Stomach smooth muscle (tissue), 2 donors: Measurements from ENCODE around the gene LSM2.
"Not testable (repeated sequence)": the region's sequence is repeated elsewhere in the genome, so short reads cannot be mapped to it uniquely, and the experiment has no call there.

ENCODE experiments used
- H3K27ac ChIP-seq: one replicate; pipeline ENCODE4 v1.7.0; 2013; ENCODE audit warnings: mild to moderate bottlenecking, low read length, inconsistent platforms
- H3K27me3 ChIP-seq, 2 donors: one replicate each; pipeline ENCODE4 v1.7.0; 2013; ENCODE audit warnings: low read length in 2 of 2; ENCODE audit not compliant: insufficient read depth in 2 of 2, control insufficient read depth in 1 of 2
- H3K36me3 ChIP-seq, 2 donors: one replicate each; pipeline ENCODE4 v1.7.0; 2013; ENCODE audit warnings: low read length in 2 of 2; ENCODE audit not compliant: control insufficient read depth in 2 of 2, insufficient read depth in 2 of 2
- H3K4me1 ChIP-seq: one replicate; pipeline ENCODE4 v1.7.0; 2013; ENCODE audit warnings: low read length; ENCODE audit not compliant: control insufficient read depth, insufficient read depth
- H3K4me3 ChIP-seq, 2 donors: one replicate each; pipeline ENCODE4 v1.7.0; 2013; ENCODE audit warnings: low read length in 2 of 2
- H3K9ac ChIP-seq, 2 donors: one replicate each; pipeline ENCODE4 v1.7.0; 2013; ENCODE audit warnings: low read length in 2 of 2, mild to moderate bottlenecking in 1 of 2
- H3K9me3 ChIP-seq, 2 donors: one replicate each; pipeline ENCODE4 v1.7.0; 2013; ENCODE audit warnings: low read length in 2 of 2; ENCODE audit not compliant: control insufficient read depth in 2 of 2
- donor health status: healthy.
- donor health status: Pancreatic carcinoma.

The LSM2 gene

GRCh38 chr6:31815025-31815838 is 8.5 kb upstream of the LSM2 start, which contains the start of the genes HSPA1A and HSPA1L:
Gene HSPA1A, plus strand, starts transcription at chr6:31815543. Its CDS starts 214 bp downstream, at chr6:31815757.
Gene HSPA1L, minus strand, starts transcription at chr6:31815283. Its CDS starts 3,311 bp downstream, at chr6:31811972.
- Histone ChIP-seq H3K4me3 (peak within 1 kb of the TSS; percentile 77 to 86), H3K27ac (peak within 1 kb of the TSS; percentile 98), H3K36me3 (no peaks in the 10 kb centered on the region), H3K9me3 (peaks cover 0 to 4% of the 10 kb centered on the region in 2 donors), H3K4me1 (peaks cover 7% of the 10 kb centered on the region), H3K9ac (peak within 1 kb of the TSS; percentile 82 to 87), H3K27me3 (no peaks in the 10 kb centered on the region)

GRCh38 chr6:31814677-31815024 is 7.9 kb upstream of the LSM2 start:
- H3K4me3 ChIP-seq, result peak overlapping the region; percentile 56 to 86
- H3K9ac ChIP-seq, result peak overlapping the region; percentile 36 to 70
- H3K27ac ChIP-seq, result peak overlapping the region; percentile 98
- peaks cover 7% of the 10 kb centered on the region for H3K4me1 ChIP-seq
- H3K27me3 ChIP-seq, result no peaks in the 10 kb centered on the region
- H3K36me3 ChIP-seq, result no peaks in the 10 kb centered on the region
- peaks cover 0 to 4% of the 10 kb centered on the region in 2 donors for H3K9me3 ChIP-seq

GRCh38 chr6:31813465-31813849 is 6.7 kb upstream of the LSM2 start:
- H3K9me3 ChIP-seq, result peaks cover 0 to 4% of the 10 kb centered on the region in 2 donors
- H3K27me3 ChIP-seq, result no peaks in the 10 kb centered on the region
- no peaks in the 10 kb centered on the region for H3K36me3 ChIP-seq
- H3K4me1 ChIP-seq, result peaks cover 7% of the 10 kb centered on the region
- peak overlapping the region; percentile 84 for H3K27ac ChIP-seq
- peak overlapping the region in 1 of 2 donors; percentile 44 for H3K4me3 ChIP-seq
- H3K9ac ChIP-seq, result peak overlapping the region; percentile 69

GRCh38 chr6:31811645-31812044 is 4.9 kb upstream of the LSM2 start:
- Histone ChIP-seq H3K9me3 (no peaks in the 10 kb centered on the region), H3K27me3 (no peaks in the 10 kb centered on the region), H3K4me1 (peaks cover 8% of the 10 kb centered on the region), H3K36me3 (no peaks in the 10 kb centered on the region), H3K4me3 (no peak overlapping the region), H3K27ac (no peak overlapping the region), H3K9ac (no peak overlapping the region)

- not testable (repeated sequence) for H3K9ac ChIP-seq, H3K36me3 ChIP-seq
- peaks cover 12% of the 10 kb centered on the region for H3K4me1 ChIP-seq
Observed at GRCh38 chr6:31808599-31808998, 1.8 kb upstream of the LSM2 start.

GRCh38 chr6:31805939-31806469 is 762 bp downstream of the LSM2 start:
- no peaks in the 10 kb centered on the region for H3K27me3 ChIP-seq
- H3K4me1 ChIP-seq, result peaks cover 12% of the 10 kb centered on the region
- no peaks in the 10 kb centered on the region for H3K9me3 ChIP-seq
- peak overlapping the region; percentile 96 for H3K27ac ChIP-seq
- peak overlapping the region; percentile 73 to 86 for H3K9ac ChIP-seq
- H3K4me3 ChIP-seq, result peak overlapping the region; percentile 60 to 84
- peaks cover 0 to 2% of the 10 kb centered on the region in 2 donors for H3K36me3 ChIP-seq

More at GRCh38 chr6:31808599-31808998, 1.8 kb upstream of the LSM2 start:
- not testable (repeated sequence) for H3K27ac ChIP-seq, H3K4me3 ChIP-seq, H3K9me3 ChIP-seq, H3K27me3 ChIP-seq

GRCh38 chr6:31801031-31801927 is 5.5 kb downstream of the LSM2 start:
- not testable (repeated sequence) for H3K4me3 ChIP-seq, H3K27me3 ChIP-seq, H3K36me3 ChIP-seq, H3K27ac ChIP-seq, H3K4me1 ChIP-seq, H3K9ac ChIP-seq, H3K9me3 ChIP-seq

GRCh38 chr6:31799781-31800180 is 7.0 kb downstream of the LSM2 start:
- Histone ChIP-seq H3K36me3 (peaks cover 2 to 3% of the 10 kb centered on the region in 2 donors), H3K27me3 (no peaks in the 10 kb centered on the region), H3K4me3 (no peak overlapping the region), H3K9ac (no peak overlapping the region), H3K4me1 (peaks cover 7% of the 10 kb centered on the region), H3K27ac (no peak overlapping the region), H3K9me3 (no peaks in the 10 kb centered on the region)

GRCh38 chr6:31797588-31797987 is 9.2 kb downstream of the LSM2 start:
- Histone ChIP-seq H3K36me3 (peaks cover 2 to 3% of the 10 kb centered on the region in 2 donors), H3K27me3 (no peaks in the 10 kb centered on the region), H3K27ac (no peak overlapping the region), H3K4me1 (peaks cover 15% of the 10 kb centered on the region), H3K4me3 (no peak overlapping the region), H3K9ac (no peak overlapping the region), H3K9me3 (no peaks in the 10 kb centered on the region)

- H3K9ac ChIP-seq, result no peak overlapping the region
- H3K4me3 ChIP-seq, result no peak overlapping the region
- no peak overlapping the region for H3K27ac ChIP-seq
- H3K4me1 ChIP-seq, result peaks cover 15% of the 10 kb centered on the region
- H3K36me3 ChIP-seq, result peaks cover 2 to 3% of the 10 kb centered on the region in 2 donors
- no peaks in the 10 kb centered on the region for H3K27me3 ChIP-seq
- no peaks in the 10 kb centered on the region for H3K9me3 ChIP-seq
Observed at GRCh38 chr6:31796993-31797385, 9.8 kb downstream of the LSM2 start.
